ENCODE results near the gene RBFA.

RBFA gene

DNA sequence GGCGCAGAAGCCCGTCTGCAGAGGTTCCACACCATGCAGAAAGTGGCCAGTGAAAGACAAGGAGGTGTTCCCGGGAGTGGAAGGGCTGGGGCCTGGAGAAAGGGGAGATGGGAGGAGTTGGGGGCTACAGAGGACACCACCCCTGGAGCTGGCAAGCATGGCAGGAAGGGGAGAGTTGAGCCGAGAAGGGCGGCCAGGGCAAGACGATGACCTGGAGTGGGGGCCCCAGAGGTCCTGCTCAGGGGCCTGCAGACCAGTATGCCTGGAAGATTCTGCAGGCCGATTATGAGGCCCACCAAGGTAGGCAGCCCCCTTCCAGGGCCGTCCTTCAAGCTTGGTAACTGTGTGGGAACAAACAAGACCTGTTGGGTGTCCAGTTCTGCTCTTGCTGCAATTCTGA, 33.1 kb downstream of the RBFA start:
- no peak for DNase-seq (ENCODE audit: low read depth, low spot score)
- H3K4me3 ChIP-seq (ENCODE audit: low read length), result no peak overlapping the region

GRCh38 chr18:80067897-80068296, 33.7 kb downstream of the RBFA start:
- H3K4me3 ChIP-seq (ENCODE audit: low read length), result no peak overlapping the region
- DNase-seq (ENCODE audit: low read depth, low spot score), result no peak

DNA sequence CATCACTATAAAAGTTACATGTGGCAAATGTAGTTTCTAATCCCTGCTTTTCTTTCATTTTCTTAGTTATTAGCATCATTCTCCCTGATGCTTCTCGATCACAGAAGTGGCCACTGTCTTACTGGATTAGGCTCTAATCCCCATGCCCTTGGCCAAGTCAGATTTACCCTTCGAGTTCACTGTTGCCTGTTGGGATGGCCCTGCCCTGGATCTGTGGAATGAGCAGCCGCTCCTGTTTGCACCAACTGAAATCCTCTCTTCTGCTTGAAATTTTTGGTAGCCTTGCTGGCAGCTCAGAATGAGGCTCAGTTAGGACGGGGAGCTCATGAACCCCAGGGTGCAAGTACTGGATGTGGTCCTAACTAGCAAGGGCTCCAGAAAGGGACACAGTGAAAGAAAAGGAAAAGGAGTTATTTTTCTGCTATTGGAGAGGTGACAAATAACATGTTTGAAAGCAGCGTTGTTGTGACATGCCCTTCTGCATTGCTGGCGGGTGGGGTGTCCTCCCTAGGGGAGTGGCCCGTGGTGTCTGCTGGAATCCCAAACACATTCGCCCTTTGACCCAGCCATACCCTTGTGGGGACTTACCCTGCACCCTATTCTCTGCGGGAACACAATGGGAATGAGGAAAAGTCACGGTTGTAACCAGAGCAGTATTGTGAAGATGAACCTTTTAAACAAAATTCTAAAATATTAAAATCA, 34.5 kb downstream of the RBFA start:
- no peak for DNase-seq (ENCODE audit: low read depth, low spot score)

GRCh38 chr18:80070825-80071224, 36.6 kb downstream of the RBFA start:
- DNase-seq (ENCODE audit: low read depth, low spot score), result no peak
- H3K4me3 ChIP-seq (ENCODE audit: low read length), result no peak overlapping the region

More for the DNA sequence above, 34.5 kb downstream of the RBFA start:
- no peak overlapping the region for H3K4me3 ChIP-seq (ENCODE audit: low read length)

DNA sequence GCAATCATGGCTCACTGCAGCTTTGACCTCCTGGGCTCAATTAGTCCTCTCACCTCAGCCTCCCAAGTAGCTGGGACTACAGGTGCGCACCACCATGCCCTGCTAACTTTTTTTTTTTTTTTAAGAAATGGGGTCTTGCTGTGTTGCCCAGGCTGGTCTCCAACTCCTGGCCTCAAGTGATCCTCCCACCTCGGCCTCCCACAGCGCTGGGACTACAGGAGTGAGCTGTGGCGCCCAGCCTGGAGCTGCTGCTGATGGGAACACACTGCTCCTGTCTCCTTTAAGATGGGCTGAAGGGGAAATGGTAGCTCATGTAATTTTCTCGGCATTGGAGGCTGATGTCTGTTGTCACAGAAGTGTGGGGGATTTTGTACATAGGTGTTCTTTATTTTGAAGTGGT, 39.9 kb downstream of the RBFA start:
- no peak overlapping the region for H3K4me3 ChIP-seq (ENCODE audit: low read length)
- no peak for DNase-seq (ENCODE audit: low read depth, low spot score)

- H3K4me3 ChIP-seq (ENCODE audit: low read length), result no peak overlapping the region
- DNase-seq (ENCODE audit: low read depth, low spot score), result no peak
Observed at GRCh38 chr18:80074697-80075096, 40.5 kb downstream of the RBFA start.

DNA sequence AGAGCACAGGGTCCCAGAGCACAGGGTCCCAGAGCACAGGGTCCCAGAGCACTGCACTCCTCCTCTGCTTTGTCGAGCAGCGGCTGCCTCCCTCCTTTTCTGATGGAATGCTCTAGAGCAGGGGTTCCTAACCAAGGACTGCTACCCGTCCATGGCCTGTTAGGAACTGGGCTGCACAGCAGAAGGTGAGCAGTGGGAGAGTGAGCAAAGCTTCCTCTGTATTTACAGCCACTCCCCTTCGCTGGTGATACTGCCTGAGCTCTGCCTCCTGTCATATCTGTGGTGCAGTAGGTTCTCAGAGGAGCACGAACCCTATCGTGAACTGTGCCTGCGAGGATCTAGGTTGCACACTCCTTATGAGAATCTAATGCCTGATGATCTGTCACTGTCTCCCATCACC, 41.7 kb downstream of the RBFA start:
- no peak for DNase-seq (ENCODE audit: low read depth, low spot score)
- H3K4me3 ChIP-seq (ENCODE audit: low read length), result no peak overlapping the region

DNA sequence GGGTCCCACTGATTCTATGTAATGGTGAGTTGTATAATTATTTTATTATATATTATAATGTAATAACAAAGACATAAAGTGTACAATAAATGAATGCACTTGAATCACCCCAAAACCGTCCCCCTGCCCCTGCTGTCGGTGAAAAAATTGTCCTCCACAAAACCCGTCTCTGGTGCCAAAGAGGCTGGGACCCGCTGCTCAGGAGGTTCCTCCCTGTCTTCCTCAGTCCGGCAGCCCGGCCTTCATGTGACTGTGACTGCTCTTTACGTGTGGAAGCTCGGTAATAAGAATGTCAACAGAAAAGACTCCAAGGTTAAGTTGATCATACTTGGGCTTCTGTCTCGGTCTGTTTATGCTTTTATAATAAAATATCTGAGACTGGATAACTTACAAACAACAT, 42.1 kb downstream of the RBFA start:
- H3K4me3 ChIP-seq (ENCODE audit: low read length), result no peak overlapping the region
- DNase-seq (ENCODE audit: low read depth, low spot score), result no peak

DNA sequence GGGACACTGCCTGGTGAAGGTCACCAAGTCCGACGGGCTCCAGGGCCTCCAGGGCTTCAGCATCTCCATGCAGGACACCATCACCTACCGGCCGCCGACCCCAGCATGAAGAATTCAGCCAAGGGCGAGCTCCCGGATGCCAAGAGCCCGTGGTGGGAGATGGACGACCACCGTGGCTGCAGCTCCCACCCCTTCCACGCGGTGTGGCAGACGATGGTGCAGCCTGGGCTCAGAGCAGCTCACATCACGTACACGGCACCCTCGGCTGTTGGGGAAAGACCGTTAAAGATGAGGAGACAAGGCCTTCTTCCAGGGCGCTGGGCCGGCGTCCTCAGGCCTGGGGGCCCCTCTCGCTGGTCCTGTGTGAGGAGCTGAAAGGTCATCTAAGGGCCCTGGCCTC, 43.6 kb downstream of the RBFA start:
- H3K4me3 ChIP-seq (ENCODE audit: low read length), result no peak overlapping the region
- no peak for DNase-seq (ENCODE audit: low read depth, low spot score)
